ENCODE measurements around the gene UBE3B.

The UBE3B gene

DNA sequence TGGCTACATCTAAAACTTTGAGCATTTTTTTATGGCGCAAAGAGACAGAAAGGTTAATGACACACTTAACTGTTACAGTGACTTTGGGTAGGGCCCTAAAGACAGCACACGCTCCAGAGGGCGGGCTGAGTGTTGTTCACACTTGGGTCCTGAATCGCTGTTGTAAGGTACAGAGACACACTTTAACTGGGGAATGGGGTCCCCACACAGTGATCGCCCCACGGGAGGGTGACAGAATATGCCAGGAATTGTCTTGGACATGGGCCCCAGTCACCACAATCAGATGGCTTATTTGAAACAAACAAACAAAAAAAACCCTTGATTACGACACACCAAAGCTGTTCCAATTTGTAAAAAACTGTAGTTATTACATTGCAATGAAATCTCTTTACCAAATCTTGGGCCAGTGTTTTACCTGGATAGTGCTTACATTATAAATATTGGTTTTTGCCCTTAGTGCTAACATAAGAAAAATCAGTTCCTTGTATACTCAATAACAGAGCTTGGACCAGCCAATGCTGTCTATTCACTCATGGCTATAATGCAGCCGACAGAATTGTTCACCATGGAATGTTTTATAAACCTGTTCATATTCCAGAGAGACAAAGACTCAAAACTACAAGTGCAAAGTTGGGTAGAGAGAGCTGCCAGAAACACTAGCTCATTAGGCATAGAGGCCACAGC is 28.6 kb upstream of the UBE3B start:
- DNase-seq (ENCODE audit: low read depth in 2 of 2): no peak

DNA sequence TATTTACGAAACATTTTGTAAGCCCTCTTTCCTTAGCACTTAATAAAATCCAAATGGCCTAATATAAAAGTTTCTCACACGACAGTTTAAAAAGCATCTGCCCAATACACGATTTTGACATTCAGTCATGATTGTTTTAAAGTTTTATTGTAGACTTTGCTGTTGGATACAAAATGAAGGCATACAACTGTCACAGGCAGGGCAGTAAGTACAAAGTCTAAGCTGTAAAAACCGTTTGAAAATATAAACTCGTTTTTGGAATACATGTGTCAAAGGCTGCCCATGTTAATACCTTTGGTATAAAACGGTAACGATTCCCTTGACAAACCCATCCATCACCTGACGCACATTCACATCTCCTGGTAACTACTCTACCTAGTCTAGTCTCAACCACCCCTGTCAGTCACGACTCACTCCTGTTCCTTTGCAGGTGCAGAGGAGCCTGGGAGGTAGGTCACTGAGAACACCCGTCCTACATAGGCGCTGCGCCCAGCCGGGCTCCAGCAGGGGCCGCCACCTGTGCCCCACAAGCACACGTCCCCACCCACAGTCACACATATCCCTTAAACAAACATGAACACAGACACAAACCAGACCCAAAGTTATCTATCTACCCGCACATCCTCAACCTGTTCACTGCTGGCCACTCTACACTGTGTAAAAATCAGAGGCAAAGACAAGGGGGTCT is 27.4 kb upstream of the UBE3B start:
- no peak for DNase-seq (ENCODE audit: low read depth in 2 of 2)

DNA sequence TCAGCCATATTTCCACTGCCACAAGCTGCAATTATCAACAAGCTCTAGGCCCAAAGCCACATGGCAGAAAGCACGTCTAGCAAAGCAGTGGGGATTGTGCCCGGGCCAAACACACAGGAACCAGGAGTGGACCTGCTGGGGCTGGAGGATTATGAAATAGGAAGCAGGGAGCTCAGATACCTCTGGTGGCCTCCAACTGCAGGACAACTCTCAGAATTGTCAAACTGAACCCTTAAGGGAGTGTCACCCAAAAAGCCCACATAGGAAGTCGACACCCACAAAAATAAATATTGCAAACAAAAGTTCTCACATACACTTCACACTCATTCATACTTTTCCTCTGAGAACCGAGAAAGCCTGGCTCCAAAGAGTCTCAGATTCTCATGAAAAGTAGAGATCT is 26.5 kb upstream of the UBE3B start:
- DNase-seq (ENCODE audit: low read depth in 2 of 2): no peak

GRCh38 chr12:109451400-109451799 is 26.0 kb upstream of the UBE3B start:
- DNase-seq (ENCODE audit: low read depth in 2 of 2): no peak

GRCh38 chr12:109452489-109452888 is 24.9 kb upstream of the UBE3B start:
- DNase-seq (ENCODE audit: low read depth in 2 of 2): no peak

GRCh38 chr12:109455706-109456105 is 21.7 kb upstream of the UBE3B start:
- no peak for DNase-seq (ENCODE audit: low read depth in 2 of 2)

DNA sequence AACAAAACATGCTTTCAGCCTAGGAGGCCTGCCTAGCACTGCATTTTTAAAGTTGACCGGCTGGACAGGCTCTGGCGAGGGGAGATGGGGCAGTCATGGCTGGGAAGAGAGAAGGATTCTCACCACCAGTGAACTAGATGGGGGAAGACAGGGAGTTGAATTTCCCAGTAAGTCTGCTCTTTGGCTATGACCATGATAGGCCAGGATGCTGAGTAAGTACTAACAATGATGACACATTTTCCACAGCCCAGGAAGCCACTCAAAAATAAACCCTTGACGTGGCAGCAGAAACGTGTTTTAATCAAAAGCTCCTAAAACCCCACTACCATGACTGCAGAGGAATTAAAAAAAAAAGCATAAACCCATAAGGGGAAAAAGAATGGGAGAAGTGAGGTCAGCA is 19.3 kb upstream of the UBE3B start:
- DNase-seq (ENCODE audit: low read depth in 2 of 2): no peak

- no peak for DNase-seq (ENCODE audit: low read depth in 2 of 2)
Measured at GRCh38 chr12:109458771-109459208, 18.6 kb upstream of the UBE3B start.

- DNase-seq (ENCODE audit: low read depth in 2 of 2): no peak
Measured at GRCh38 chr12:109459247-109459646, 18.2 kb upstream of the UBE3B start.

DNA sequence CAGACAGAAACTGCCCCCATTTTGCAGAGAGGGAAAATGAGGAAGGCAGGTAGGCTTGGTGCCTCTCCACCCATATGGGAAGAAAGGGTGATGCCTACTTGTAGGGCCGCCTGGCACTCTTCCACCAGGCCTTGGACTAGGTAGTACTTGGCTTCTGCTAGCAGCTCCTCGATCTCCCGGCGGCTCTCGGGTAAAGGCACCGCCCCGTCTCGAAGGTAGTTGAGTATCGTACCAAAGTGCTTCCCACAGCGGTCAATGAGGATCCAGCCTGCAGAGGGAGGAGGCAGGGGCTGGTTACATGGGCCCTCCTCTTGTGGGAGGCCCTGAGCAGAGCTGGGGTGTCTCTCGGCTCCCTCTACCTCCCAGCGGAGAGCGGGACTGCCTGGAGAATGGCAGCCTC is 16.9 kb upstream of the UBE3B start:
- no peak for DNase-seq (ENCODE audit: low read depth in 2 of 2)

- DNase-seq (ENCODE audit: low read depth in 2 of 2): no peak
Measured at GRCh38 chr12:109461049-109461845, 16.2 kb upstream of the UBE3B start.

GRCh38 chr12:109461846-109462756 is 15.3 kb upstream of the UBE3B start:
- DNase-seq (ENCODE audit: low read depth in 2 of 2): no peak

DNA sequence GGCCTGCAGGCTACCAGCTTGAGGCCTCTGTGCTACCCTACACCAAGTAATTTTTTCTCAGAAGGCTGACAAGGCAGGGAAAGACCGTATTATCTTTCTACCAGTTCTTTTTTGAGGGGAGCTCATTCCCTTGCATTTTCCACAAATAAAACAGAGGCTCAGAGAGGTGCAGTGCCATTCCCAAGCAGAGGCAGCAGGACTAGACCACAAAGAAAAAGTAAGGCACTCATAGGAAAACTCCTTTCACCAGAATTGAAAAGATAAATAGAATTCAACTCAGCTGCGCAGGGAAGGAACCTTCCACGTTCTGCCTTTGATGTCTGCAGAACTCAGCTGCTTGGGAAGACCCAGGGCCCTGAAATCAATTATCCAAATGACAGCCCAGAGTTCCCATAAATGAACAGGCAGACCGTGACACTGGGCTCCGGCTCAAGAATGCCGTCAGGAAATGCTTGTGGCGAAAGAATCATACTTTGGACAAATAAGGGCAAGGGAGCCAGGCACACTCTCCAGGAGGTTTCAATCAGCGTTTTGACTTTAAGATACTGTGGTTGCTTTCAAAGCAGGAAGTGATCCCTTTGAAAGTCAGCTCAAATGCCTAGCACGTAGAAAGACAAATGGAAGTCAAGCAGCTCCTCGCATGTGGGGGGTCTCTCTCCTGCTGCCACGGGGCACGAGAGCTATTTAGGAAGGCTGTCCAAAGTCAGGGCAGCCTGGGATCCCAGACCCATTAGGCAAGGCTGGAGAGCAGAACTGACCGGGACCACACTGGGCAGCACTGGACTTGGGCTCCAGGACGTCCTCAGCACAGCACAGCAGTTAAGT is 14.4 kb upstream of the UBE3B start:
- DNase-seq (ENCODE audit: low read depth in 2 of 2): no peak

- DNase-seq (ENCODE audit: low read depth in 2 of 2): no peak
Measured at GRCh38 chr12:109463756-109464155, 13.7 kb upstream of the UBE3B start.

GRCh38 chr12:109464642-109465351 is 12.6 kb upstream of the UBE3B start:
- no peak for DNase-seq (ENCODE audit: low read depth in 2 of 2)

GRCh38 chr12:109466305-109466704 is 11.1 kb upstream of the UBE3B start:
- DNase-seq (ENCODE audit: low read depth in 2 of 2): no peak

- no peak for DNase-seq (ENCODE audit: low read depth in 2 of 2)
Measured at GRCh38 chr12:109466821-109467220, 10.6 kb upstream of the UBE3B start.

DNA sequence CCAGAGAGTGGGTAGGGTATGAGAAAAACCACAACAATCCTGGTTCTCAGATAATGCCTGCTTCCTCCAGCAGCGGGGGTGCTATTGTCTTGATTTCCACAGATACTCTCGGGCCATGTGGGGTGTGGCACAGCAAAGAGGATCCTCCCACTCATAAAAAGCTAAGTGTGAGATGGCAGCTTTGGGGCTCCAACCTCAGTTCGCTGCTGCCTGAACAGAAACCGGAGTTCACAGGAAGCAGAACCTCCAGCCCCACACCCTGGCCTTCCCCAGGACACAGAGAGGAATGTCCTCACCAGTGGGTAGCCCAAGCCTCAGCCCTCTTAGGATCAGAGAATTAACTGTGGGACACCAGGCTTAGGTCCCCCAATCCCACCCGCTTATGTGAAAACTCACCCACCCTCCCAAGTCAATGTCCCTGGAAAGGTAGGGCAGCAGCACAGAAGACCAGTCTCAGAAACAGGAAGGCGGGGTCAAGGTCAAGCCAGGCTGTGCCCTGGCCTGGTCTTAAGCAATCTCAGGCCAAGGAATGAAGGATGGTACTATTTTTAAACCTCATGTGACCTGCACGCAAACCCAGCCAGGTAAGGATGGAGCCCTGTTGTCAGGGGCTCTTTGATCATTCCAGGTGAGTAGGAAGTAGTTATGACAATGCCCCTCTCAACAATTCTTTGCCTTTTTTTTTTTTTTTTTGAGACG is 9.3 kb upstream of the UBE3B start:
- no peak for DNase-seq (ENCODE audit: low read depth in 2 of 2)

GRCh38 chr12:109469517-109469916 is 7.9 kb upstream of the UBE3B start:
- no peak for DNase-seq (ENCODE audit: low read depth in 2 of 2)

GRCh38 chr12:109473006-109473405 is 4.4 kb upstream of the UBE3B start:
- no peak for DNase-seq (ENCODE audit: low read depth in 2 of 2)

Measured in stimulated activated CD8-positive, alpha-beta memory T cell treated with anti-CD3 and anti-CD28 coated beads, Interleukin-7, amount 100 ng/mL, for 1 hour (primary cell).